Measurements from ENCODE around the gene OR6C6.

The OR6C6 gene

DNA sequence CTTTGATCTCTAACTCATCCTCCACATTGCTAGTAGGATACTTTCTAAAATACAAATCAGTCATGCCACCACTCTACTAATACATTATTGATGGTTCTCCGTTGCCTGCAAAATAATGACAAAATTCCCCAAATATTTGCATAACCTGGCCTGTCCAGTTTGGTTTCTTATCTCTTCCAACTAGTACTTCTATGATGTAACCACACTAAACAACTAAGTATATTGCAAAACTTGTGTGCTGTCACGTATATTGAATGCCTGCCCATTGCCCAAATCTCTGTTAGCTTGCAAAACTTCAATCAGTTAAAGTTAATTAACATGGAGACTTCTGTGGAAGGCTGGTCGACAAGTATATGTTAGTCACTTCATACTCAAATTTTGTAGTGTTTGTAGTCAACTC lies 45.4 kb downstream of the OR6C6 start (continued):
- TF ChIP-seq, protein P1, sequence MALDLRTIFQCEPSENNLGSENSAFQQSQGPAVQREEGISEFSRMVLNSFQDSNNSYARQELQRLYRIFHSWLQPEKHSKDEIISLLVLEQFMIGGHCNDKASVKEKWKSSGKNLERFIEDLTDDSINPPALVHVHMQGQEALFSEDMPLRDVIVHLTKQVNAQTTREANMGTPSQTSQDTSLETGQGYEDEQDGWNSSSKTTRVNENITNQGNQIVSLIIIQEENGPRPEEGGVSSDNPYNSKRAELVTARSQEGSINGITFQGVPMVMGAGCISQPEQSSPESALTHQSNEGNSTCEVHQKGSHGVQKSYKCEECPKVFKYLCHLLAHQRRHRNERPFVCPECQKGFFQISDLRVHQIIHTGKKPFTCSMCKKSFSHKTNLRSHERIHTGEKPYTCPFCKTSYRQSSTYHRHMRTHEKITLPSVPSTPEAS (tag by site-specific recombination; IDR thresholded peaks at IDR 0.05): no peak
- TF ChIP-seq ZNF202 (tag by site-specific recombination; IDR thresholded peaks at IDR 0.05; ENCODE audit: borderline replicate concordance): no peak

DNA sequence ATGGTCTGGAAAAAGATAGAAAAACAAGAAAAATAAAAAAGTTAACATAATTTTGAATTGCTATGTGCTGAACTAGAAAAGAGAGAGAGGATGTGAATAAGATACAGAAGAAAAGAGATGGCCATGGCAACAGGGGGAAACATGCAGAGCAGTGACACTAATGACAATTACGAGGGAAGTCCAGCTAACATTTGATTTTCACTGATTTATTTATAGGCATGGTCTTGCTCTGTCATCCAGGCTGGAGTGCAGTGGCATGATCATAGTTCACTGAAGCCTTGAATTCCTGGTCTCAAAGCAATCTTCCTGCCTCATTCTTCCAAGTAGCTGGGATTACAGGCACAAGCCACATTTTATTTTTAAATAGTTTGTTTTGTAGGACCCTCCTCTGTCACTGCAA lies 50.2 kb downstream of the OR6C6 start:
- H3K4me3 ChIP-seq (ENCODE audit: low read depth, low read length): no peak overlapping the region
- ChIA-PET CTCF (no interaction called here), POLR2A (no interaction called here)
- H3K9me3 ChIP-seq (ENCODE audit: control insufficient read depth, insufficient read depth, low read depth, low read length): no peaks in the 10 kb centered on the region
- no peaks in the 10 kb centered on the region for H3K4me1 ChIP-seq (ENCODE audit: control insufficient read depth, insufficient read depth, low read length)
- TF ChIP-seq, protein P2, sequence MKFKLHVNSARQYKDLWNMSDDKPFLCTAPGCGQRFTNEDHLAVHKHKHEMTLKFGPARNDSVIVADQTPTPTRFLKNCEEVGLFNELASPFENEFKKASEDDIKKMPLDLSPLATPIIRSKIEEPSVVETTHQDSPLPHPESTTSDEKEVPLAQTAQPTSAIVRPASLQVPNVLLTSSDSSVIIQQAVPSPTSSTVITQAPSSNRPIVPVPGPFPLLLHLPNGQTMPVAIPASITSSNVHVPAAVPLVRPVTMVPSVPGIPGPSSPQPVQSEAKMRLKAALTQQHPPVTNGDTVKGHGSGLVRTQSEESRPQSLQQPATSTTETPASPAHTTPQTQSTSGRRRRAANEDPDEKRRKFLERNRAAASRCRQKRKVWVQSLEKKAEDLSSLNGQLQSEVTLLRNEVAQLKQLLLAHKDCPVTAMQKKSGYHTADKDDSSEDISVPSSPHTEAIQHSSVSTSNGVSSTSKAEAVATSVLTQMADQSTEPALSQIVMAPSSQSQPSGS (tag by site-specific recombination; IDR thresholded peaks at IDR 0.05; ENCODE audit: low read depth): no peak
- TF ChIP-seq BCL11B (tag by site-specific recombination; IDR thresholded peaks at IDR 0.05; ENCODE audit: low read depth): no peak
- TF ChIP-seq ZNF514 (tag by site-specific recombination; IDR thresholded peaks at IDR 0.05): no peak
- TF ChIP-seq, protein P3, sequence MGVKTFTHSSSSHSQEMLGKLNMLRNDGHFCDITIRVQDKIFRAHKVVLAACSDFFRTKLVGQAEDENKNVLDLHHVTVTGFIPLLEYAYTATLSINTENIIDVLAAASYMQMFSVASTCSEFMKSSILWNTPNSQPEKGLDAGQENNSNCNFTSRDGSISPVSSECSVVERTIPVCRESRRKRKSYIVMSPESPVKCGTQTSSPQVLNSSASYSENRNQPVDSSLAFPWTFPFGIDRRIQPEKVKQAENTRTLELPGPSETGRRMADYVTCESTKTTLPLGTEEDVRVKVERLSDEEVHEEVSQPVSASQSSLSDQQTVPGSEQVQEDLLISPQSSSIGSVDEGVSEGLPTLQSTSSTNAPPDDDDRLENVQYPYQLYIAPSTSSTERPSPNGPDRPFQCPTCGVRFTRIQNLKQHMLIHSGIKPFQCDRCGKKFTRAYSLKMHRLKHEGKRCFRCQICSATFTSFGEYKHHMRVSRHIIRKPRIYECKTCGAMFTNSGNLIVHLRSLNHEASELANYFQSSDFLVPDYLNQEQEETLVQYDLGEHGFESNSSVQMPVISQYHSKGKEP (tag by site-specific recombination; IDR thresholded peaks at IDR 0.05): no peak
- TF ChIP-seq ZNF324 (tag by site-specific recombination; IDR thresholded peaks at IDR 0.05): no peak
- no peak for TF ChIP-seq MEIS1 (CRISPR knock-in tag; IDR thresholded peaks at IDR 0.05; ENCODE audit: borderline replicate concordance)
- TF ChIP-seq, protein P4, sequence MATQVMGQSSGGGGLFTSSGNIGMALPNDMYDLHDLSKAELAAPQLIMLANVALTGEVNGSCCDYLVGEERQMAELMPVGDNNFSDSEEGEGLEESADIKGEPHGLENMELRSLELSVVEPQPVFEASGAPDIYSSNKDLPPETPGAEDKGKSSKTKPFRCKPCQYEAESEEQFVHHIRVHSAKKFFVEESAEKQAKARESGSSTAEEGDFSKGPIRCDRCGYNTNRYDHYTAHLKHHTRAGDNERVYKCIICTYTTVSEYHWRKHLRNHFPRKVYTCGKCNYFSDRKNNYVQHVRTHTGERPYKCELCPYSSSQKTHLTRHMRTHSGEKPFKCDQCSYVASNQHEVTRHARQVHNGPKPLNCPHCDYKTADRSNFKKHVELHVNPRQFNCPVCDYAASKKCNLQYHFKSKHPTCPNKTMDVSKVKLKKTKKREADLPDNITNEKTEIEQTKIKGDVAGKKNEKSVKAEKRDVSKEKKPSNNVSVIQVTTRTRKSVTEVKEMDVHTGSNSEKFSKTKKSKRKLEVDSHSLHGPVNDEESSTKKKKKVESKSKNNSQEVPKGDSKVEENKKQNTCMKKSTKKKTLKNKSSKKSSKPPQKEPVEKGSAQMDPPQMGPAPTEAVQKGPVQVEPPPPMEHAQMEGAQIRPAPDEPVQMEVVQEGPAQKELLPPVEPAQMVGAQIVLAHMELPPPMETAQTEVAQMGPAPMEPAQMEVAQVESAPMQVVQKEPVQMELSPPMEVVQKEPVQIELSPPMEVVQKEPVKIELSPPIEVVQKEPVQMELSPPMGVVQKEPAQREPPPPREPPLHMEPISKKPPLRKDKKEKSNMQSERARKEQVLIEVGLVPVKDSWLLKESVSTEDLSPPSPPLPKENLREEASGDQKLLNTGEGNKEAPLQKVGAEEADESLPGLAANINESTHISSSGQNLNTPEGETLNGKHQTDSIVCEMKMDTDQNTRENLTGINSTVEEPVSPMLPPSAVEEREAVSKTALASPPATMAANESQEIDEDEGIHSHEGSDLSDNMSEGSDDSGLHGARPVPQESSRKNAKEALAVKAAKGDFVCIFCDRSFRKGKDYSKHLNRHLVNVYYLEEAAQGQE (tag by site-specific recombination; IDR thresholded peaks at IDR 0.05): no peak
- TF ChIP-seq ZFP69B (tag by site-specific recombination; IDR thresholded peaks at IDR 0.05): no peak
- no peak for TF ChIP-seq ZNF623 (tag by site-specific recombination; IDR thresholded peaks at IDR 0.05)
- TF ChIP-seq REPIN1 (tag by site-specific recombination; IDR thresholded peaks at IDR 0.05; ENCODE audit: low read depth): no peak
- no peak for TF ChIP-seq ZNF610 (tag by site-specific recombination; IDR thresholded peaks at IDR 0.05; ENCODE audit: borderline replicate concordance)
- no peaks in the 10 kb centered on the region for H3K36me3 ChIP-seq (ENCODE audit: control insufficient read depth in 2 of 2, insufficient read depth in 1 of 2, low read length in 2 of 2)
- no peak overlapping the region for H3K27ac ChIP-seq (ENCODE audit: extremely low read depth, low read depth, low read length)

DNA sequence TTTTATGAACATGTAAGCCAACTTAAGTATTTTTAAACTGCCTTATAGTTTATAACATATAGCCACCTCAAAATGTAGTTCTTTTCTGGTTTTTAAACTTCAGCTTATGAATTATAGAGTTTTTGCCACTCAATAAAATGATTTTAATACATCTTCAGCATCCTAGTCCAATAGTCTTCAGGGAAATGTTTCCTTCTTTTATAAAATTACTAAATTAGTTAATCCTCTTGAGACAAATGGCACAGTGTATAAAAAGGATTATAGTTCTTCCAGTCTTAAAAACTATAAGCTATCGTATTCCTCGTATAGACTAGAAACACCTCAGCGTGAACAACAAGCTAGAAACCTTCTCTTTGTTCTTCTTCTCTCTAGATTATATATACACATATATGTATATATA lies 52.1 kb downstream of the OR6C6 start, which contains the start of gene OR6C74:
Gene OR6C74 (plus strand): TSS at position 301 of the 400 bp plus-strand sequence. CDS start 2,679 bp downstream, outside the sequence.
- Histone ChIP-seq H3K9me3 (ENCODE audit: control insufficient read depth, insufficient read depth, low read depth, low read length) (no peaks in the 10 kb centered on the region), H3K36me3 (ENCODE audit: control insufficient read depth in 2 of 2, insufficient read depth in 1 of 2, low read length in 2 of 2) (no peaks in the 10 kb centered on the region), H3K4me3 (ENCODE audit: low read depth, low read length) (no peak within 1 kb of the TSS), H3K4me1 (ENCODE audit: control insufficient read depth, insufficient read depth, low read length) (no peaks in the 10 kb centered on the region), H3K27ac (ENCODE audit: extremely low read depth, low read depth, low read length) (no peak within 1 kb of the TSS)
- POLR2A ChIA-PET: no interaction called here
- CTCF ChIA-PET: no interaction called here
- TF ChIP-seq ZFP37 (tag by site-specific recombination; IDR thresholded peaks at IDR 0.05) (no peak), ZNF37A (tag by site-specific recombination; IDR thresholded peaks at IDR 0.05) (no peak), GLIS2 (tag by site-specific recombination; IDR thresholded peaks at IDR 0.05) (no peak), ZNF214 (tag by site-specific recombination; IDR thresholded peaks at IDR 0.05; ENCODE audit: borderline replicate concordance) (no peak), ZNF132 (tag by site-specific recombination; IDR thresholded peaks at IDR 0.05; ENCODE audit: borderline replicate concordance) (no peak), ZNF837 (tag by site-specific recombination; IDR thresholded peaks at IDR 0.05) (no peak)
- TF ChIP-seq, protein P5, sequence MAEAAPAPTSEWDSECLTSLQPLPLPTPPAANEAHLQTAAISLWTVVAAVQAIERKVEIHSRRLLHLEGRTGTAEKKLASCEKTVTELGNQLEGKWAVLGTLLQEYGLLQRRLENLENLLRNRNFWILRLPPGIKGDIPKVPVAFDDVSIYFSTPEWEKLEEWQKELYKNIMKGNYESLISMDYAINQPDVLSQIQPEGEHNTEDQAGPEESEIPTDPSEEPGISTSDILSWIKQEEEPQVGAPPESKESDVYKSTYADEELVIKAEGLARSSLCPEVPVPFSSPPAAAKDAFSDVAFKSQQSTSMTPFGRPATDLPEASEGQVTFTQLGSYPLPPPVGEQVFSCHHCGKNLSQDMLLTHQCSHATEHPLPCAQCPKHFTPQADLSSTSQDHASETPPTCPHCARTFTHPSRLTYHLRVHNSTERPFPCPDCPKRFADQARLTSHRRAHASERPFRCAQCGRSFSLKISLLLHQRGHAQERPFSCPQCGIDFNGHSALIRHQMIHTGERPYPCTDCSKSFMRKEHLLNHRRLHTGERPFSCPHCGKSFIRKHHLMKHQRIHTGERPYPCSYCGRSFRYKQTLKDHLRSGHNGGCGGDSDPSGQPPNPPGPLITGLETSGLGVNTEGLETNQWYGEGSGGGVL (tag by site-specific recombination; IDR thresholded peaks at IDR 0.05): no peak
- TF ChIP-seq, protein P3 (tag by site-specific recombination; IDR thresholded peaks at IDR 0.05): no peak

Measured in HEK293 (cell line).